B cell (primary cell): ENCODE measurements around the gene SLC6A16. TPM values are rescaled to one million over a fixed set of nuclear protein-coding genes. Genes with fewer than 3 reads are reported as not detected.

Experiments
- ATAC-seq: fragments of 200-7000 bp; cut with Tn5 transposase; one replicate; pipeline ENCODE4 v1.10.0; 2021; ENCODE audit warnings: low read depth, mild to moderate bottlenecking, moderate number of reproducible peaks, moderate library complexity
- CTCF ChIA-PET: fragments of 350-600 bp; sonication (Branson Sonifier 250); formaldehyde crosslinking; loops from one replicate; lab custom pipeline; 2021; ENCODE audit warnings: antibody characterized with exemption, inconsistent platforms; lab: Charles Lee
- POLR2A ChIA-PET: fragments of 350-600 bp; sonication (Branson Sonifier 250); formaldehyde crosslinking; loops from one replicate; lab custom pipeline; 2021; ENCODE audit warnings: antibody characterized with exemption; lab: Charles Lee
- DNase-seq: peaks from one replicate; pipeline ENCODE4 v3.0.0; 2013
- H2AFZ ChIP-seq: 2 replicates; pipeline ENCODE4 v1.6.1; 2012; ENCODE audit warnings: mild to moderate bottlenecking, low read depth, low read length; ENCODE audit not compliant: insufficient read depth, poor library complexity, severe bottlenecking
- H3K27ac ChIP-seq, 2 donors: 1 replicate in 1 of 2; 2 replicates in 1 of 2; pipeline ENCODE4 v1.5.1; 2012 to 2013; ENCODE audit warnings: low read length in 2 of 2, mild to moderate bottlenecking in 2 of 2, moderate library complexity in 1 of 2
- H3K27me3 ChIP-seq, 4 experiments: fragments of 200-600 bp in 1 of 4; sonication (generic) in 1 of 4; replicated peaks in 1 of 4; 1 replicate in 2 of 4; 2 replicates in 2 of 4; pipeline versions ENCODE4 v1.6.1 to v1.7.0; 2013 to 2016; ENCODE audit warnings: low read length in 3 of 4, mild to moderate bottlenecking in 2 of 4, mixed read lengths in 1 of 4, moderate library complexity in 1 of 4; ENCODE audit not compliant: insufficient read depth in 4 of 4, control insufficient read depth in 3 of 4; ENCODE audit errors: control extremely low read depth in 1 of 4
- H3K36me3 ChIP-seq, 2 experiments: replicated peaks in 1 of 2; 1 replicate in 1 of 2; 2 replicates in 1 of 2; pipeline versions ENCODE4 v1.6.1 to v1.7.1; 2013; ENCODE audit warnings: low read length in 1 of 2; ENCODE audit not compliant: insufficient read depth in 2 of 2, control insufficient read depth in 1 of 2; ENCODE audit errors: control extremely low read depth in 1 of 2, extremely low read depth in 1 of 2
- H3K4me1 ChIP-seq, 2 donors: fragments of 200-600 bp in 1 of 2; sonication (generic) in 1 of 2; 1 replicate in 1 of 2; 2 replicates in 1 of 2; pipeline versions ENCODE4 v1.5.1 to v1.6.1; 2013 to 2017; ENCODE audit warnings: low read length in 2 of 2; ENCODE audit not compliant: control insufficient read depth in 2 of 2, insufficient read depth in 2 of 2
- H3K4me2 ChIP-seq: replicated peaks from 2 replicates; pipeline ENCODE3; 2012; ENCODE audit warnings: mild to moderate bottlenecking, low read depth, low read length; ENCODE audit not compliant: poor library complexity, severe bottlenecking
- H3K4me3 ChIP-seq, 5 experiments: fragments of 200-600 bp in 1 of 5; sonication (generic) in 1 of 5; 1 replicate in 3 of 5; 2 replicates in 2 of 5; pipeline versions ENCODE4 v1.5.1 to v1.7.0; 2011 to 2016; ENCODE audit warnings: low read length in 4 of 5, mild to moderate bottlenecking in 4 of 5, low read depth in 2 of 5, control low read depth in 1 of 5, moderate library complexity in 1 of 5; ENCODE audit not compliant: insufficient read depth in 1 of 5; ENCODE audit errors: control extremely low read depth in 1 of 5, extremely low read depth in 1 of 5
- H3K79me2 ChIP-seq: fragments of 200-600 bp; sonication (generic); one replicate; pipeline ENCODE4 v1.6.0; 2016; ENCODE audit warnings: low read length; ENCODE audit not compliant: control insufficient read depth, insufficient read depth
- H3K9ac ChIP-seq: fragments of 200-600 bp; sonication (generic); 2 replicates; pipeline ENCODE4 v1.6.1; 2017; ENCODE audit warnings: mild to moderate bottlenecking, low read length, moderate library complexity
- H3K9me3 ChIP-seq, 3 donors: one replicate each; pipeline versions ENCODE4 v1.6.1 to v1.7.1; 2013; ENCODE audit warnings: low read length in 2 of 3; ENCODE audit not compliant: control insufficient read depth in 2 of 3, insufficient read depth in 1 of 3; ENCODE audit errors: control extremely low read depth in 1 of 3
- H4K20me1 ChIP-seq: 2 replicates; pipeline ENCODE4 v1.6.0; 2012; ENCODE audit warnings: mild to moderate bottlenecking, low read length; ENCODE audit not compliant: insufficient read depth, control insufficient read depth, poor library complexity, severe bottlenecking
- H3K27ac Mint-ChIP-seq: one replicate; pipeline ENCODE4 v1.8.0; 2021; ENCODE audit warnings: mixed read lengths
- H3K27me3 Mint-ChIP-seq: one replicate; pipeline ENCODE4 v1.8.0; 2021; ENCODE audit warnings: mixed read lengths
- H3K4me1 Mint-ChIP-seq: one replicate; pipeline ENCODE4 v1.8.0; 2021; ENCODE audit warnings: mixed read lengths
- H3K4me3 Mint-ChIP-seq: one replicate; pipeline ENCODE4 v1.8.0; 2021; ENCODE audit warnings: mixed read lengths
- H3K9me3 Mint-ChIP-seq: one replicate; pipeline ENCODE4 v1.8.0; 2022; ENCODE audit warnings: mixed read lengths; ENCODE audit not compliant: insufficient read depth
- CTCF ChIP-seq: fragments of 200-600 bp; IDR thresholded peaks from one replicate; pipeline ENCODE4 v1.8.0; 2022; ENCODE audit warnings: antibody characterized with exemption, mild to moderate bottlenecking
- EZH2 ChIP-seq: IDR thresholded peaks from 2 replicates; pipeline ENCODE4 v1.6.1; 2012; ENCODE audit warnings: borderline replicate concordance, low read depth, mild to moderate bottlenecking, moderate library complexity, low read length; ENCODE audit not compliant: insufficient read depth, poor library complexity, severe bottlenecking
- WGBS: methylation state at CpG from one replicate; pipeline ENCODE4 v1.1.5; 2013; ENCODE audit warnings: missing lambda C conversion rate; ENCODE audit not compliant: insufficient coverage; 5-methylcytosine and 5-hydroxymethylcytosine counted together
- intact Hi-C: fragments of 100-400 bp; cut with micrococcal nuclease; formaldehyde crosslinking; loops from one replicate; pipeline ENCODE4 v1.10.0; 2022
- polyA plus RNA-seq: library from polyadenylated mRNA; depleted of rRNA; stranded (reverse); fragments of >200 nt; gene quantifications from 2 replicates; pipeline ENCODE4 v1.2.3, GENCODE V29; 2012
- total RNA-seq, 2 donors: library from RNA; stranded (reverse); fragments of 120-200 nt in 1 of 2; gene quantifications; 1 replicate in 1 of 2; 2 replicates in 1 of 2; pipeline versions ENCODE4 v1.2.3 to v1.2.4, GENCODE V29; 2013 to 2022

SLC6A16 gene
- total and polyA plus RNA-seq, 2 donors (not counting 1 experiment from before 2014, with no cell fraction given) = 22.3 to 68.4 TPM

- ATAC-seq (no peak), DNase-seq (peak; percentile 22)
- intact Hi-C loops = no loop called here
- Histone ChIP-seq H3K4me3 (no peak overlapping the region), H3K9ac (no peak overlapping the region), H3K4me1 (peaks cover 24 to 67% of the 10 kb centered on the region in 2 donors), H2AFZ (no peak overlapping the region), H3K27ac (peak overlapping the region in 1 of 2 donors; percentile 27), H3K27me3 (no peaks in the 10 kb centered on the region), H3K36me3 (peaks cover 0 to 30% of the 10 kb centered on the region in 2 experiments), H3K79me2 (peaks cover 5% of the 10 kb centered on the region), H3K4me2 (no peak overlapping the region), H3K9me3 (peaks cover 0 to 9% (median 2%) of the 10 kb centered on the region in 3 donors), H4K20me1 (peaks cover 3% of the 10 kb centered on the region)
- no peaks in the 10 kb centered on the region for H3K27me3 Mint-ChIP-seq
- H3K9me3 Mint-ChIP-seq = no peaks in the 10 kb centered on the region
- CTCF ChIA-PET = interaction anchor here (0.7 to 1.3 kb wide), 6 partner anchors 10 to 44 kb away, joined by 3 to 7 read pairs (median 4); no protein-coding TSS in a partner anchor
- H3K4me3 Mint-ChIP-seq = no peak overlapping the region
- H3K4me1 Mint-ChIP-seq = peaks cover 65% of the 10 kb centered on the region
- POLR2A ChIA-PET = interaction anchor here (0.6 to 1.0 kb wide), 7 partner anchors 11 to 106 kb away, joined by 3 to 9 read pairs (median 4); partner anchors contain the start of gene PIH1D1
- H3K27ac Mint-ChIP-seq = peak overlapping the region; percentile 80
- TF ChIP-seq CTCF (no peak), EZH2 (no peak)
- WGBS = 94% methylated on average over 11 of the region's 11 CpGs
Observed at GRCh38 chr19:49344505-49345423, 19.8 kb upstream of the SLC6A16 start.
